Lower lobe of right lung (tissue), 2 donors: ENCODE measurements around the gene CALN1. TPM values are rescaled to one million over a fixed set of nuclear protein-coding genes. Genes with fewer than 3 reads are reported as not detected.

Experiments
- ATAC-seq, 2 donors: fragments of 200-7000 bp; cut with Tn5 transposase; one replicate each; pipeline ENCODE4 v1.9.1; 2020 to 2022; ENCODE audit warnings: mild to moderate bottlenecking in 2 of 2, moderate library complexity in 2 of 2
- DNase-seq: peaks from one replicate; pipeline ENCODE4 v3.0.0-alpha.2; 2020
- H3K27ac ChIP-seq: fragments of 200-600 bp; one replicate; pipeline ENCODE4 v1.8.0; 2022
- H3K27me3 ChIP-seq: fragments of 200-600 bp; one replicate; pipeline ENCODE4 v1.8.0; 2022; ENCODE audit warnings: low read depth
- H3K36me3 ChIP-seq: fragments of 200-600 bp; one replicate; pipeline ENCODE4 v1.8.0; 2022; ENCODE audit warnings: mild to moderate bottlenecking
- H3K4me1 ChIP-seq: fragments of 200-600 bp; one replicate; pipeline ENCODE4 v1.8.0; 2022
- H3K4me3 ChIP-seq: fragments of 200-600 bp; one replicate; pipeline ENCODE4 v1.8.0; 2022; ENCODE audit warnings: mild to moderate bottlenecking
- H3K9me3 ChIP-seq: fragments of 200-600 bp; one replicate; pipeline ENCODE4 v1.8.0; 2022
- intact Hi-C: fragments of 100-400 bp; cut with DNase I; formaldehyde crosslinking; loops from one replicate; pipeline ENCODE4 v1.11.0; 2022
- total RNA-seq: library from RNA; stranded (reverse); fragmentation: NEBNext Ultra II Directional; extraction: Animal tissue kit (Norgen Biotek cat#: 25700); gene quantifications from one replicate; pipeline ENCODE4 v1.2.1, GENCODE V29; 2021
- TF ChIP-seq, protein P1 (sequence below): fragments of 200-600 bp; IDR thresholded peaks from one replicate; pipeline ENCODE4 v1.8.0; 2022; ENCODE audit warnings: antibody characterized with exemption, mild to moderate bottlenecking
- donor health status: DM: no; HTN: yes; CAD: no; lungs with severe emphysema.

The CALN1 gene
- total RNA-seq, 1 donor from 2014 or later: not detected

DNA sequence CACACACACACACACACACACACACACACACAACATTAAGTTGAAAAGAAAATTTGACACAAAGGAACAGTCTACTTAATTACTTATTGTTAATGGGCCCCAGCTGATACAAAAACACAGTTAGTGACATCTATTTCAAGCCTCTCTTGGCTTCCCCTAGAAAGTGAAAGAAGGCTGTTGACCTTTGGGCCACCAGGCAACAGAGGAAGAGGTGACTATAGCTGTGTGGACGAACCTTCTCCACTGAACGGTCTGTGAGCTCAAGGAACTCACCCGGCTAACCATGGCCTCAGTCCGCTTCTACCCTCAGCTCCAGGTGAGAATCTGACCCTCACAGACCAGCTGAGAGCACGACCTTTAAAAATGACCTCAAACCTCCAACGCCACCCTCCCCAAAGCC, 32.9 kb upstream of the CALN1 start:
- no peaks in the 10 kb centered on the region for H3K9me3 ChIP-seq
- no peaks in the 10 kb centered on the region for H3K4me1 ChIP-seq
- no peak overlapping the region for H3K4me3 ChIP-seq
- intact Hi-C loops: no loop called here
- ATAC-seq (no peak), DNase-seq (no peak)
- no peaks in the 10 kb centered on the region for H3K36me3 ChIP-seq
- H3K27me3 ChIP-seq: peaks cover 13% of the 10 kb centered on the region
- TF ChIP-seq, protein P1, sequence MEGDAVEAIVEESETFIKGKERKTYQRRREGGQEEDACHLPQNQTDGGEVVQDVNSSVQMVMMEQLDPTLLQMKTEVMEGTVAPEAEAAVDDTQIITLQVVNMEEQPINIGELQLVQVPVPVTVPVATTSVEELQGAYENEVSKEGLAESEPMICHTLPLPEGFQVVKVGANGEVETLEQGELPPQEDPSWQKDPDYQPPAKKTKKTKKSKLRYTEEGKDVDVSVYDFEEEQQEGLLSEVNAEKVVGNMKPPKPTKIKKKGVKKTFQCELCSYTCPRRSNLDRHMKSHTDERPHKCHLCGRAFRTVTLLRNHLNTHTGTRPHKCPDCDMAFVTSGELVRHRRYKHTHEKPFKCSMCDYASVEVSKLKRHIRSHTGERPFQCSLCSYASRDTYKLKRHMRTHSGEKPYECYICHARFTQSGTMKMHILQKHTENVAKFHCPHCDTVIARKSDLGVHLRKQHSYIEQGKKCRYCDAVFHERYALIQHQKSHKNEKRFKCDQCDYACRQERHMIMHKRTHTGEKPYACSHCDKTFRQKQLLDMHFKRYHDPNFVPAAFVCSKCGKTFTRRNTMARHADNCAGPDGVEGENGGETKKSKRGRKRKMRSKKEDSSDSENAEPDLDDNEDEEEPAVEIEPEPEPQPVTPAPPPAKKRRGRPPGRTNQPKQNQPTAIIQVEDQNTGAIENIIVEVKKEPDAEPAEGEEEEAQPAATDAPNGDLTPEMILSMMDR: no peak
- no peak overlapping the region for H3K27ac ChIP-seq

DNA sequence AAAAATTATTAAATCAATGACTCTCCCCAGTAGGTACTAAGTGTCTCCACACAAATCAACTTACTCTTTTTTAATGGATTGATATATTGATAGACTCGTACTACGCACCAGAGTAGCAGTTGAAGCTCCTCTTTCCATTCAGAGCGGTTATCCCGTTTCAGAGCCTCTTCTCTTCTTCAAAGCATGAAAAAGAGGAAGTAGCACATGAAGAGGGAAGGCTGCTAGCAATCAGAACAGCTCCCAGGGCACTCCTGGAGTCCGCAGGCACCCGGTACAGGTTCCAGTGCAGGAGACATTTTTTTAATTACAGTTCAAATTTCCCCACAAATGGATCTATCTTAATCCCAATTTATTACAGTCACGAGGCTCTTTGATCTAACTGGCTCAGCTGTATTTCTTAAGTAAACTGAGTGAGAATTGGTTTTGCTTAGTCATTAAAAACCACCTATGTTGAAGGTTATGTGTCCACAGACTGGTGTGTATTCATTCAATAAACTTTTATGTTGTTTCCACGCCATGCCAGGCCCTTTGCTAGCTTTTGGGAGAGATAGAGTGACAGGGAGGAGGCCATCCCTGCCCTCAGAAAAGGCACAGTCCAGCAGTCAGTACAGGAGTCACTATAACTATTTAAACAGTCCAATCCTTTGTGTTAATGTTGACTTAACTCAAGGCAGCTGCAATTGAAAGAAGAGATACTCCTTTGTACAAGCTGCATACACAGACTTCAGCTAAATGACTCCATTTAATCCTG, 32.1 kb upstream of the CALN1 start:
- Histone ChIP-seq H3K4me1 (no peaks in the 10 kb centered on the region), H3K36me3 (no peaks in the 10 kb centered on the region), H3K27me3 (peaks cover 13% of the 10 kb centered on the region), H3K27ac (no peak overlapping the region), H3K4me3 (no peak overlapping the region), H3K9me3 (no peaks in the 10 kb centered on the region)
- DNase-seq: no peak
- TF ChIP-seq, protein P1: no peak
- intact Hi-C loops: no loop called here
- no peak for ATAC-seq

DNA sequence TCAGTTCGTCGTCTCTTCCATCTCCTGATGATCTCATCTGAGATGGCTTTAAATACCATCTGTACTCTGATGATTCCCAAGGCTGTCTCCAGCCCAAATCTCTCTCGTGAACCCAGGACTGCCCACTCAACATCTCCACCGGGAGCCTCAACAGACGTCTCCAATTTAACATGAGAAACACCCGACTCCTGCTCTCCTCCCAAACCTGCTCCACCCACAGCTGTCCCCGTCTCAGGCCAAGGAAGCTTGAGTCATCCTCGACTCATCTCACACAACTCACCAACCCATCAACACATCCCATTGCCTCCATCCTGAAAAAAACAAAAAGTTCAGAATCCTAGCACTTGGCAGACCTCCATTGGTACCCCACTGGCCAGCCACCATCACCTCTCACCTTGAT, 29.7 kb upstream of the CALN1 start:
- Histone ChIP-seq H3K36me3 (no peaks in the 10 kb centered on the region), H3K27me3 (peaks cover 13% of the 10 kb centered on the region), H3K4me3 (no peak overlapping the region), H3K27ac (no peak overlapping the region), H3K4me1 (no peaks in the 10 kb centered on the region), H3K9me3 (no peaks in the 10 kb centered on the region)
- DNase-seq (no peak), ATAC-seq (no peak)
- intact Hi-C loops: no loop called here
- TF ChIP-seq, protein P1: no peak

DNA sequence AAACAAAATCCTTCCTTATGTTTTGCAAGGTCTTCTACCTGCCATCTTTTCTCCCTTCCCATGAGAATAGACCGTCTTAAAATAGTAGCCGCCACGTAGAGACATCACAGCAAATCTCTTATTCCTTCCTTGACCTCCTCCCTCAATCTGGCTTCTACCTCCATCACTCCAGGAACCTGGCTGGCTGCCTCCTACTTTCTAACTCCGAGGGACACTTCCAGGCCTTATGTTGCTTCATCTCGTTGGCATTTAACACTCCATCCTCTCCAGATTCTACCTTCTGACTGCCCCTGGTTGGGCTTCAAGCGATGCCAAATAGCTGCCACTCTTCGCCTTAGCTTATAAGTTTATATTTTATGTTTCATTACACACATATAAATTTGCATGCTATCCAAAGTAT, 26.4 kb upstream of the CALN1 start:
- no peak overlapping the region for H3K27ac ChIP-seq
- intact Hi-C loops: no loop called here
- peaks cover 3% of the 10 kb centered on the region for H3K27me3 ChIP-seq
- no peaks in the 10 kb centered on the region for H3K9me3 ChIP-seq
- no peaks in the 10 kb centered on the region for H3K4me1 ChIP-seq
- TF ChIP-seq, protein P1: no peak
- no peak overlapping the region for H3K4me3 ChIP-seq
- no peaks in the 10 kb centered on the region for H3K36me3 ChIP-seq
- DNase-seq: no peak
- ATAC-seq: no peak

DNA sequence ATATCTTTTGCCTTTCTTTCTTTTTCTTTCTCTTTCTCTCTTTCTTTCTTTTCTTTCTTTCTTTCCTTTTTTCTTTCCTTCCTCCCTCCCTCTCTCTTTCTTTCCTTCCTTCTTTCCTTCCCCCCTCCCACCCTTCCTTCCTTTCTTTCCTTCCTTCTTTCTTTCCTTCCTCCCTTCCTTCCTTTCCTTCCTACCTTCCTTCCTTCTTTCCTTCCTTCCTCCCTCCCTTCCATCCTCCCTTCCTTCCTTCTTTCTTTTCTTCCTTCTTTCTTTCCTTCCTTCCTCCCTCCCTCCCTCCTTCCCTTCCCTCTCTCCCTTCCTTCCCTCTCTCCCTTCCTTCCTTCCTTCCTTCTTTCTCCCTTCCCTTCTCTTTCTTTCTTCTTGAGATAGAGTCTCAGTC, 25.5 kb upstream of the CALN1 start:
- TF ChIP-seq, protein P1: no peak
- ATAC-seq (no peak), DNase-seq (no peak)
- Histone ChIP-seq H3K27ac (no peak overlapping the region), H3K4me3 (no peak overlapping the region), H3K4me1 (no peaks in the 10 kb centered on the region), H3K9me3 (no peaks in the 10 kb centered on the region), H3K27me3 (no peaks in the 10 kb centered on the region), H3K36me3 (no peaks in the 10 kb centered on the region)
- intact Hi-C loops: no loop called here
